ENCODE measurements around the gene ASXL1.

The ASXL1 gene

GRCh38 chr20:32468313-32468640 lies 110.1 kb downstream of the ASXL1 start:
- DNase-seq, result no peak

GRCh38 chr20:32468860-32469259 lies 110.7 kb downstream of the ASXL1 start:
- DNase-seq, result no peak

DNA sequence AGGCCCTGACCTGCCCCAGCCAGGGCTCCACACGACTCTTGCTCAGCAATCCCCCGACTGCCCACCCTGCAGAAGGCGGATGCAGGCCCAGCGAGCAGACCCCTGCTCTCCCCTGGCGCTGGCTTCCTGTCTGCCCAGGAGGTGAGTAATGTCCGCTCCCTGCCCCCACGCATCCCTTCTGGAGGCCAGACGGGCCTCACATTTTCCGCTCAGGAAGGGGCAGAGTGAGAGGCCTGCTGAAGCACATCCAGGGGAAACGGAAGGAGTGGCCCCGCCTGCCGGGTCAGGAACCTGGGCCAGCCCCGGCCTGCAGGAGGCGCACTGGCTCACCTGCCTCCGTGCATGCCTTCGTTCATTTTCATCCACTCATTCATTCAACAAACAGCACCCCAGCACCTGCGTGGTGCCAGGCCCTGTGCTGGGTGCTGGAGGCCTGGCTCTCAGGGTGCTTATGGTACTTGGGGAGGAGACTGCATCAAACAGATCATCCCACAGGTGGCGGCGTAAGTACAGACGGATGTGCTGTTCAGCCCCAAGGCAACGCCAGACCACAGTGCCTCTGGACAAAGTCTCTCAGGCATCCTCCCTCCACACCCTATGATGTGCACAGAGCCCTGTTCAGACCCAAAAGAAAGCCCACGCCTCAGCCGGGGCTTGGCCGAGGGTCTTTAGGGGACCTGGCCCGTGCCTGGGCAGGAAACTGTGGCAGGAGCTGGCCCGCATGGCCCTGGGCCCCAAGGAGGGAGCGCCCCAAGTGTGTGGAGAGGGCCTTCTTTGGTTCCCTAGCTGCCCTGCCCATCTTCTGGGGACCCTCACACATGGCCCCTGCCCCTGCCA lies 112.1 kb downstream of the ASXL1 start:
- no peak for DNase-seq

DNA sequence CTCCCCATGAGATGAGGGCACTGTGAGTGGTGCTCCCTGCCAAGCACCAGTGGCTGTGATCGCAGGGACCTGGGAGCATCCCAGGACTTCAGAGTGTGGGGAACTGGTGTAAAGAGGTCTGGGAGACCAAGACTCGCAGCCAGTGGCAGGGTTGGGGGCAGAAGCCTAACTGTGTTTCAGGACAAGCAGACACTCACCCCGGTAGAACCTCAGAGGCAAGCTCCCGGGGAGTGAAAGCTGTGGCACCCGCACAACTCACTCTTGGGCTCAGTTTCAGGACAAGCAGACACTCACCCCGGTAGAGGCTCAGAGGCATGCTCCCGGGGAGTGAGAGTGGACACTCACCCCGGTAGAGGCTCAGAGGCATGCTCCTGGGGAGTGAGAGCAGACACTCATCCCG lies 112.8 kb downstream of the ASXL1 start:
- DNase-seq, result no peak

DNA sequence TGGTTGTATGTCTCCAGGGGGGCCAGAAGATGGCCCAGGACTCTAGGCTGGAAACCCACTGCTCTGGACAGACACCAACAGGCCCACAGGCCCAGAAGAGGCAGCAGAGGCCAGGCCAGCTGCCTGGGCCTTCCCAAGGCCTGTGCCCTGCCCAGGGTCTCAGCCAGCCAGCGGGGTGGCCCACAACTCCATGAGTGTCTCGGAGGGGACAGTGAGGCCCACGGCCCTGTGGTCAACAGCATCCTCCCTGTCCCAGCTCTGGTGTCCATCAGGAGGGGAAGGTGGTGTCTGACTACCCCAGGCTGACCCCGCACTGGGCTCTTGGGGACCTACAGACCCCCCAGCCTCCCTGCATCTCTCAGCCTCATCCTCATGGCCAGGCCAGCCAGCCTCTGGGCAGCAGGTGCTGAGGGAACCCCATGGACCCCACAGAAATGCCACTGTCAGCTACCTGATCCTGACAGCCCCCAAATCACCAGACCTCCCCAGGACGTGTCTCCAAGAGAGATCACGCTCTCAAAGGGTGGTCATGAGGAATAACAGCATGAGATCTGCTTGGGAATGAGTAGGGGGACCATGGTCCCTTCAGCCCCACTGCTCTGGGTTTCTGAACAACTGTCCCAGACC lies 114.6 kb downstream of the ASXL1 start:
- DNase-seq, result no peak

GRCh38 chr20:32473231-32474008 lies 115.3 kb downstream of the ASXL1 start:
- DNase-seq, result no peak

DNA sequence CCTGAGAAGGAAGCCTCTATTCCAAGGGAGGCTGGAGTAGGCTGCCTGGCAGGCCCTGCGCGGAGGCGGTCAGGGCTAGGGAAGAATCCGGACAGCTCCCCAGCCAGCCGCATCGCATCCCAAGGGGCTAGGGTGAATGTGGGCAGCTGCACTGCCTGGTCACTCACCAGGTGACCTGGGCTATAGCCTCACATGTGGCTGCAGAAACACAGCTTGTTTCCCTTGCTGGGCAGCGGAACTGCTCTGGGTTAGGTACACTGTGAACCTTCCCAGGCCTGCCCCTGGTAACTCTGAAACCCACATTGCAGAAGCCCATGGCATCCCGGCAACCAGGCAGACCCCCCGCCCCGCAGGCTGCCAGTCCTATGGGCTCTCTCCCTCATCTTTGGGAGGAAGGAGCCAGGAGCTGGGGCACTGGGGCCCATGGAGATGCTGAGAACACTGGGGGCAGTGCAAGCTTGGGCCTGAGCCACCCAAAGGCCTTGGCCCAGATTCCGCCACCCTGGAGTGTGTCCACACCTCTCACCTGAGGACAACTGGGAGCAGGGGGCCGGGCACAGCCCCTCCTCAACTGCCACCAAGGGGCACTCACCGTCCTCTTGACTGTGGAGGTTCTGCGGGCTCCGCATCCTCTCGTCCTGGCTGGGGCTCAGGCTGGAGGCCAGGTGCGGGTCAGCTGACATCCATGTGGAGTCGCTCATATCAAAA lies 116.0 kb downstream of the ASXL1 start:
- DNase-seq, result no peak

GRCh38 chr20:32474717-32474966 lies 116.5 kb downstream of the ASXL1 start:
- DNase-seq, result no peak

- DNase-seq, result no peak
These were observed 117.1 kb downstream of the ASXL1 start for GRCh38 chr20:32474967-32475811.

DNA sequence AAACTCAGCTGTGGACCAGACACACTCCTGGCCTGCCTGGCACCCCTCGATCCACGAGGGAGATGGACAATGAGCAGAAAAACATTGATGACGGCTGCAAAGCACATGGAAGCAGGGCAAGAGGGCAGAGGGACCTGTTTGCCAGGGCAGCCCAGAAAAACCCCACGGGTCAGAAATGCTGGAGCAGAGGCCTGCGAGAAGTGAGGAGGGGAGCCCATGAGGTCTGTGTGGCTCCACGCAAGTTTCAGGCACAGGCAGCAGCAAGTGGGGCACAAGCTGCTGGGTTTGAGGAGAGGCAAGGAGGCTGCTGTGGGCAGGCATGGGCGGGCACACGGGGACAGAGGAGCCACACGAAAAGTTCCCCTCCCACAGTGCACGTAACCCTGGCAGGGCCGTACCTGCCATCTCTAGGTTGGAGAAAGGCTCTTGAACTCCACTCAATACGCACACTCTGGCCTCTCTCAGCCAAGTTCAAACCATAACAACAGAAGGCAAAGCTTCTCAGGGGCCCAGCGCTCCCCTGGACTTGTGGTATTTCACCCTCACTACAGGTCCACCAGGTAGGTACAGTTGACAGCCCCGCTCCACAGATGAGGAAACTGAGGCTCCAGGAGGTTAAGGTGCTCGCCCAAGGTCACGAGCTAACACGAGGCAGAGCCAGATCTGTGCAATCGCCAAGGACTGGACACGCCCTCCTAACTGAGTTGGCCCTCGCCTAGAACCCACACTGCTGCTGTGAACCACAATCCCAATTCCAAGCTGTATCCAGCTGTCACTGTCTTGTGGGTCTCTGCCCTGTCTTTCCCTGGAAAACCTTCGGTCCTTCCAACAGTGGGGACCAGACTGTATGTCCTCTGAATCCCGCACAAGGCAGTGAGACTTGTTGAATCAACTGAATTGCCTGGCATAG lies 118.8 kb downstream of the ASXL1 start:
- no peak for DNase-seq

DNA sequence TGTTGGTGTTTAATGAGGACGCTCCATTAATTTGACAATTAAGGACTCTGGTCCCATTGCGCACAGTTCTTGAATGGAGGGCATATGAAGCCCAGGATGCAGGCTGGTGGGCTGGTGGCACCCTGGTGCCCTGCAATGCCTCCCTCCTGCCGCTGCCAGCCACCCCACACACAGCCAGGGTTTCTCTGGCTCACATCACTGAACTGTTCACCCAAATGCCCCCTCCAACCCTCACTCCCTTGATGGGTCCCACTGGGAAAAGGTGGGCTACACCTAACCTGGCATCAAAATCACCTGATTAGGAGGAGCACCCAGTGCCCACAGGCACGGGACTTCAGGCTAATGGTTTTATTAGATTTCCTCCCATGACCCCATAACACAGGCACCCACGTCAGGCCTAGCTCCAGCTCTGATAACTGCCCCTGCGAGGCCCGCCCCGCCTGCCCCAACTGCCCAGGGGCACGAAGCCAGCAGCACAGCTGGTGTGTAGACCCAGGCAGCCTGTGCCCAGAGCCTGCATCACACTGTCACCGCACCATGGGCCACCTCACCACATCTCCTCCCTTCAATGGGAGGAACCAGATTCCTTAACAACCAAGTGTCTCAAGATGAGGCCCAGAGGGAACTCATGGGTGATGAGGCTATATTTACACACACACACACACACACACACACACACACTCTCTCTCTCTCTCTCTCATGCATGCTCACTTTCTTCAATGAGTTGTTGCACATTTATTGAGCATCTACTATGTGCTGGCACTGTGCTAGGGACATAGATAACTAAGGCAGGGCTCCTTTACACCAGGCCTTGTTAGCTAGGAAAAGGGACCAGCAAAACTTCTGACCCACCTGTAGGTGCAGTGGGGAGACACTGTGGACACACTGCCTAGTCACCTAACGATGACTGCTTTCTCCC lies 119.7 kb downstream of the ASXL1 start:
- no peak for DNase-seq

DNA sequence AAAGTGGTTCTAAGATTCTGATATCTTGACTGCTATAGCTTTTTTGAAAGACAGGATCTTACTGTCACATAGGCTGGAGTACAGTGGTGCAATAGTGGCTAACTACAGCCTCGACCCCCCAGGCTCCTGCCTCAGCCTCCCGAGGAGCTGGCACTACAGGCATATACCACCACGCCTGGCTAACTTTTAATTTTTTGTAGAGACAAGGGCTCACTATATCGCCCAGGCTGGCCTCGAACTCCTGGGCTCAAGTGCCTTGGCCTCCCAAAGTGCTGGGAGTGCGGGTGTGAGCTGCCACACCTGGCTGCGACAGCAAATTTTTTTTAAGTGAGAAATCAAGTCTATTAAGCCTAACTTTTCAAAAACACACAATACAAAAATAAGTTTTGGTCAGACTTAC lies 120.4 kb downstream of the ASXL1 start:
- DNase-seq, result no peak

- no peak for DNase-seq
These were observed 120.9 kb downstream of the ASXL1 start for GRCh38 chr20:32479012-32479411.

DNA sequence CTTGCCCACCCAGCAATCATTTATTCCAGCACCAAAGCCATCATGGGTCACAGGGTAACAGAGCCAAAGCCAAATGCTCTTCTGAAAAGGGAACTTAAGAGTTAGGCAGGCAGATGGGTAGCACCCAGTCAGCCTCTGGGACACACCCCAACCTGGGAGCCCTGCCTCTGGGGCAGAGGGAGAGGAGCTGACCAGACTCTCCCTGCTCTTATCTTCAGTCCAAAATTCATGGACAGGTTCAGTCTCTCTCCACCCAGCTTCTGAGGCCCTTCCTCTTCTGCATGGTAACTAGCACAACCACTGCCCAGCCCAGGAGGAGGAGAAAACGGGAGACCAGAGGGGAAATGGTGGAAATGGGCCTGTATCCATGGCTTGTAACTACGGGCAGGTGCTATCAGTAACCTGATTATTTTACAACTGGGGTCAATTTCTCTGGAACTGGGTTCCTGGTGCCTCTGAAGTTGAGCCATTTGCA lies 121.6 kb downstream of the ASXL1 start:
- no peak for DNase-seq

DNA sequence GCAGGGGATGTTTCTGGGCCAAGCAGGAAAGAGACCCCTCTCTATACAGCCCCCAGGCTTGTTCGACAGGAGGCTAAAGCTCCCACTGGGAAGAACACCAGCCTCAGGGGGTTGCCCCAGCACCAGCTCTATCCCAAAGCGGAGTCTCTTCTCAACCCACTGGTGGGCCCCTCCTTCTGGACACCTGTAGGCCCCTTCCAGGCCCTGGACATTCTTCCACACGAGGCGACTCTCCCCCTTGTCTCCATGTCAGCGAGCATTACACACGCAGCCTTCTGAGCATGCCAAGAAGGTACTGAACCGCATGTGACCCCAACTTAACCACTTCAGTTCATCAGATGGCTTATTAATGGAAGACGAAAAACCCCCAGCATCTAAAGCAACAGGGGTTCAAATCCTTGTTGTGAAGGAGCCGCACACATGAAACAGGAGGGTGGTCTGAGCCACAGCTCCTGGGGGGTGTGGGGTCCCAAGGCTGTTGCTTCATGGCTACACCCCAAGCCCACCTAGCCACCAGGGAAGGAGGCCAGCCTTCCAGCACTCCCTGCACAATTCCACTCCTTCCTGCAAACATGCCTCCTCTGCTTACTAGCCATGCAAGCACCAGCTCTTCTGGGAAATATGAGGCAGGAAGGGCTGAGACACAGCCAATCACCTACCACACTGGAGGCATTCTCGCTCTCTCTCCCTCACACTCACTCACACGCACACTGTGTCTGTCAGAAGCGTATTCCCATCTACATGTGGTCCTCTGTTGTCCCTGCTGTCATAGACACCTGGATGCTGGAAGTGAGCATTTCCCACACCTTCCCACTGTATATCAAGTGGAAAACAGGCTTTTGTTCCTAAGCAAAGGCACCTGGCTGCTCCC lies 122.5 kb downstream of the ASXL1 start:
- no peak for DNase-seq

GRCh38 chr20:32481311-32482142 lies 123.4 kb downstream of the ASXL1 start:
- no peak for DNase-seq

- DNase-seq, result no peak
These were observed 124.0 kb downstream of the ASXL1 start for GRCh38 chr20:32482143-32482441.

GRCh38 chr20:32482442-32483261 lies 124.5 kb downstream of the ASXL1 start:
- DNase-seq, result no peak

Measured in COR-L47 (cell line).